ENCODE data around the gene USP43.

DNA sequence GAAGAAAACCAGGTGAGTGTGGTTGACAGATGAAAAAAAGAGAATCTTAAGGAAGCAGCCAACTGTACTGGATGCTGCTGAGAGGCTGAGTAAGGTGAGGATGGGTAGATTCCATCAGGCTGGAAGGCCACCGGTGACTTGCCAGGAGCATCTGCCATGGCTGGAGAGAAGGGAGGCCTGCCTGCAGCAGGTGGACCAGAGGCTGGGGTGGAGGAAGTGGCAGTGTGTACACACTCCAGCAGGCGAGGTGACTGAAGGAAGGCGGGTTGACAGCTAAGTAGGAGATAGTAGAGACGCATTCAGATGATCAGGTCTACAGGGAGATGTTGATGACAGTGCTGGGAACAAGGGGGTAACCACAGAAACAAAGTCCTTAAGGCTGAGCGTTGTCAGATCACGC lies 69.5 kb downstream of the USP43 start:
- TF ChIP-seq EP300 (conservative IDR thresholded peaks at IDR 0.05; ENCODE audit: poor library complexity, severe bottlenecking) = no peak
- TF ChIP-seq, protein P1, sequence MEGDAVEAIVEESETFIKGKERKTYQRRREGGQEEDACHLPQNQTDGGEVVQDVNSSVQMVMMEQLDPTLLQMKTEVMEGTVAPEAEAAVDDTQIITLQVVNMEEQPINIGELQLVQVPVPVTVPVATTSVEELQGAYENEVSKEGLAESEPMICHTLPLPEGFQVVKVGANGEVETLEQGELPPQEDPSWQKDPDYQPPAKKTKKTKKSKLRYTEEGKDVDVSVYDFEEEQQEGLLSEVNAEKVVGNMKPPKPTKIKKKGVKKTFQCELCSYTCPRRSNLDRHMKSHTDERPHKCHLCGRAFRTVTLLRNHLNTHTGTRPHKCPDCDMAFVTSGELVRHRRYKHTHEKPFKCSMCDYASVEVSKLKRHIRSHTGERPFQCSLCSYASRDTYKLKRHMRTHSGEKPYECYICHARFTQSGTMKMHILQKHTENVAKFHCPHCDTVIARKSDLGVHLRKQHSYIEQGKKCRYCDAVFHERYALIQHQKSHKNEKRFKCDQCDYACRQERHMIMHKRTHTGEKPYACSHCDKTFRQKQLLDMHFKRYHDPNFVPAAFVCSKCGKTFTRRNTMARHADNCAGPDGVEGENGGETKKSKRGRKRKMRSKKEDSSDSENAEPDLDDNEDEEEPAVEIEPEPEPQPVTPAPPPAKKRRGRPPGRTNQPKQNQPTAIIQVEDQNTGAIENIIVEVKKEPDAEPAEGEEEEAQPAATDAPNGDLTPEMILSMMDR (IDR thresholded peaks at IDR 0.05; ENCODE audit: poor library complexity, severe bottlenecking) = no peak
- no peak for TF ChIP-seq EZH2 (IDR thresholded peaks at IDR 0.05; ENCODE audit: borderline replicate concordance, insufficient read depth, low read length, poor library complexity, severe bottlenecking)
- TF ChIP-seq TAF1 (IDR thresholded peaks at IDR 0.05; ENCODE audit: low read depth) = no peak
- no peak for TF ChIP-seq MXI1 (conservative IDR thresholded peaks at IDR 0.05; ENCODE audit: poor library complexity, severe bottlenecking)
